WTC11 (cell line): ENCODE results near the gene KLF7.

Experiments
- AFF4 ChIP-seq: sonication (generic); formaldehyde crosslinking; IDR thresholded peaks from 2 replicates; pipeline ENCODE4 v1.8.1; 2023; ENCODE audit warnings: mild to moderate bottlenecking, missing genetic modification reagents, borderline replicate concordance
- ATF1 ChIP-seq: sonication (generic); formaldehyde crosslinking; IDR thresholded peaks from 2 replicates; pipeline ENCODE4 v1.8.1; 2023; ENCODE audit warnings: mild to moderate bottlenecking, moderate library complexity, missing genetic modification reagents
- CTCF ChIP-seq: fragments of 200-600 bp; IDR thresholded peaks from 2 replicates; pipeline ENCODE4 v1.8.0; 2022; ENCODE audit warnings: antibody characterized with exemption
- ETV6 ChIP-seq: sonication (generic); formaldehyde crosslinking; IDR thresholded peaks from 2 replicates; pipeline ENCODE4 v1.8.1; 2022; ENCODE audit warnings: mild to moderate bottlenecking, missing genetic modification reagents
- FOXJ3 ChIP-seq: sonication (generic); formaldehyde crosslinking; IDR thresholded peaks from 2 replicates; pipeline ENCODE4 v1.9.0; 2021; ENCODE audit warnings: missing genetic modification reagents, mild to moderate bottlenecking, borderline replicate concordance
- NFE2L1 ChIP-seq: sonication (generic); formaldehyde crosslinking; IDR thresholded peaks from 2 replicates; pipeline ENCODE4 v1.8.1; 2023; ENCODE audit warnings: missing genetic modification reagents
- NR1H2 ChIP-seq: sonication (generic); formaldehyde crosslinking; IDR thresholded peaks from 2 replicates; pipeline ENCODE4 v1.9.0; 2021; ENCODE audit warnings: mild to moderate bottlenecking, moderate library complexity, missing genetic modification reagents
- TCF7 ChIP-seq: sonication (generic); formaldehyde crosslinking; IDR thresholded peaks from 2 replicates; pipeline ENCODE4 v1.8.0; 2022; ENCODE audit warnings: mild to moderate bottlenecking, low read depth, missing genetic modification reagents, moderate library complexity
- USF2 ChIP-seq: sonication (generic); formaldehyde crosslinking; IDR thresholded peaks from 2 replicates; pipeline ENCODE4 v1.8.1; 2023; ENCODE audit warnings: mild to moderate bottlenecking, missing genetic modification reagents, moderate library complexity
- TF ChIP-seq, protein P1 (sequence below): sonication (generic); formaldehyde crosslinking; IDR thresholded peaks from 2 replicates; pipeline ENCODE4 v1.8.0; 2022; ENCODE audit warnings: missing genetic modification reagents
- TF ChIP-seq, protein P2 (sequence below): sonication (generic); formaldehyde crosslinking; IDR thresholded peaks from 2 replicates; pipeline ENCODE4 v1.8.0; 2022; ENCODE audit warnings: mild to moderate bottlenecking, missing genetic modification reagents
- TF ChIP-seq, protein P3 (sequence below): fragments of 250-450 bp; sonication (Bioruptor Pico); IDR thresholded peaks from 2 replicates; pipeline ENCODE4 v1.9.0; 2021; ENCODE audit warnings: mild to moderate bottlenecking

DNA sequence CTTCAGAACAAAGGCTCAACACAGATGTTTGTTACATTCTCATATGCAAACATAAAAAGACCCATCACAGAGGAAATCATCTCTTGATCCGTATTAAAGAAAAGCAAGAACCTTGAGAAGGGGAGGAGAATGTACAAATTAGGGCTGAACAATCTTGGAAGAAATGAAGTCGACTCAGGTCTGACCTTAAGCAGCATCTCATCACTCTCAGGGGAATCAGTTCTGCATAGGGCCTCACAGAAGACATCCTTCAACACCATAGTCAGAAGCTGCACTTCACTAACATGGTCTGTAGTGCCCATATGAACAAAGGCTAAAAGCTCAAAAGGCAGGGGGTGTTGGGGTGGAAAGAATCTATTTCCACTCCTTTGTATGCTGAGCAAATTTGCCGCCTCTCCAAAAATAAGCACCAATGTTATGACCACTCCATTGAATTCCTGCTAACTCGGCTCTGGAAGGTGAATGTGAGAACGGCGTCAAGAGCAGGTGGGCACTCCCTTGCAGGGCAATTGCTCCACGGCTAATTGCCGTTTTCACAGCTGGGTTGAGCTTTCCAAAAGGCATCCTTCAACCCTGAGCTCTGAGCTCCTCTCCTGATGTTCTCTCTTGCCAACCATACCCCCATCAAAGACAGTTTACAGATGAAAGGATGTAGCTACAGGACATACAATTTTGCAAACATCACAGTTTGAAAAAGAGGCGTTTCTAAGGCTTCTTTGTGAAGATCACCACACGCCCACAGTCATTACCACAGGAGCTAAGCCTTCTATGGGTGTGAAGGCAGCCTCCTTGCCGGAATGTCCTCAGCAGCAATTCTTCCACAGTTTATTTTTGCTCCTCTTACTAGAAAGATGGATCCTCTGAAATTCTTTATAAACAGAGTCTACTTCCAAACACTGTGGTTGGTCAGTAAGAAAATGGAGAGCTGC is 10.0 kb downstream of the KLF7 start:
- no peak for TF ChIP-seq CTCF
- TF ChIP-seq, protein P1, sequence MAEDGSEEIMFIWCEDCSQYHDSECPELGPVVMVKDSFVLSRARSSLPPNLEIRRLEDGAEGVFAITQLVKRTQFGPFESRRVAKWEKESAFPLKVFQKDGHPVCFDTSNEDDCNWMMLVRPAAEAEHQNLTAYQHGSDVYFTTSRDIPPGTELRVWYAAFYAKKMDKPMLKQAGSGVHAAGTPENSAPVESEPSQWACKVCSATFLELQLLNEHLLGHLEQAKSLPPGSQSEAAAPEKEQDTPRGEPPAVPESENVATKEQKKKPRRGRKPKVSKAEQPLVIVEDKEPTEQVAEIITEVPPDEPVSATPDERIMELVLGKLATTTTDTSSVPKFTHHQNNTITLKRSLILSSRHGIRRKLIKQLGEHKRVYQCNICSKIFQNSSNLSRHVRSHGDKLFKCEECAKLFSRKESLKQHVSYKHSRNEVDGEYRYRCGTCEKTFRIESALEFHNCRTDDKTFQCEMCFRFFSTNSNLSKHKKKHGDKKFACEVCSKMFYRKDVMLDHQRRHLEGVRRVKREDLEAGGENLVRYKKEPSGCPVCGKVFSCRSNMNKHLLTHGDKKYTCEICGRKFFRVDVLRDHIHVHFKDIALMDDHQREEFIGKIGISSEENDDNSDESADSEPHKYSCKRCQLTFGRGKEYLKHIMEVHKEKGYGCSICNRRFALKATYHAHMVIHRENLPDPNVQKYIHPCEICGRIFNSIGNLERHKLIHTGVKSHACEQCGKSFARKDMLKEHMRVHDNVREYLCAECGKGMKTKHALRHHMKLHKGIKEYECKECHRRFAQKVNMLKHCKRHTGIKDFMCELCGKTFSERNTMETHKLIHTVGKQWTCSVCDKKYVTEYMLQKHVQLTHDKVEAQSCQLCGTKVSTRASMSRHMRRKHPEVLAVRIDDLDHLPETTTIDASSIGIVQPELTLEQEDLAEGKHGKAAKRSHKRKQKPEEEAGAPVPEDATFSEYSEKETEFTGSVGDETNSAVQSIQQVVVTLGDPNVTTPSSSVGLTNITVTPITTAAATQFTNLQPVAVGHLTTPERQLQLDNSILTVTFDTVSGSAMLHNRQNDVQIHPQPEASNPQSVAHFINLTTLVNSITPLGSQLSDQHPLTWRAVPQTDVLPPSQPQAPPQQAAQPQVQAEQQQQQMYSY (CRISPR knock-in tag): no peak
- TF ChIP-seq USF2 (CRISPR knock-in tag): no peak
- no peak for TF ChIP-seq NR1H2 (CRISPR knock-in tag)
- TF ChIP-seq ETV6 (CRISPR knock-in tag): no peak
- TF ChIP-seq FOXJ3 (CRISPR knock-in tag): no peak
- no peak for TF ChIP-seq ATF1 (CRISPR knock-in tag)
- no peak for TF ChIP-seq TCF7 (CRISPR knock-in tag)
- TF ChIP-seq, protein P2, sequence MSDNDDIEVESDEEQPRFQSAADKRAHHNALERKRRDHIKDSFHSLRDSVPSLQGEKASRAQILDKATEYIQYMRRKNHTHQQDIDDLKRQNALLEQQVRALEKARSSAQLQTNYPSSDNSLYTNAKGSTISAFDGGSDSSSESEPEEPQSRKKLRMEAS: no peak
- TF ChIP-seq AFF4 (CRISPR knock-in tag): no peak
- TF ChIP-seq, protein P3, sequence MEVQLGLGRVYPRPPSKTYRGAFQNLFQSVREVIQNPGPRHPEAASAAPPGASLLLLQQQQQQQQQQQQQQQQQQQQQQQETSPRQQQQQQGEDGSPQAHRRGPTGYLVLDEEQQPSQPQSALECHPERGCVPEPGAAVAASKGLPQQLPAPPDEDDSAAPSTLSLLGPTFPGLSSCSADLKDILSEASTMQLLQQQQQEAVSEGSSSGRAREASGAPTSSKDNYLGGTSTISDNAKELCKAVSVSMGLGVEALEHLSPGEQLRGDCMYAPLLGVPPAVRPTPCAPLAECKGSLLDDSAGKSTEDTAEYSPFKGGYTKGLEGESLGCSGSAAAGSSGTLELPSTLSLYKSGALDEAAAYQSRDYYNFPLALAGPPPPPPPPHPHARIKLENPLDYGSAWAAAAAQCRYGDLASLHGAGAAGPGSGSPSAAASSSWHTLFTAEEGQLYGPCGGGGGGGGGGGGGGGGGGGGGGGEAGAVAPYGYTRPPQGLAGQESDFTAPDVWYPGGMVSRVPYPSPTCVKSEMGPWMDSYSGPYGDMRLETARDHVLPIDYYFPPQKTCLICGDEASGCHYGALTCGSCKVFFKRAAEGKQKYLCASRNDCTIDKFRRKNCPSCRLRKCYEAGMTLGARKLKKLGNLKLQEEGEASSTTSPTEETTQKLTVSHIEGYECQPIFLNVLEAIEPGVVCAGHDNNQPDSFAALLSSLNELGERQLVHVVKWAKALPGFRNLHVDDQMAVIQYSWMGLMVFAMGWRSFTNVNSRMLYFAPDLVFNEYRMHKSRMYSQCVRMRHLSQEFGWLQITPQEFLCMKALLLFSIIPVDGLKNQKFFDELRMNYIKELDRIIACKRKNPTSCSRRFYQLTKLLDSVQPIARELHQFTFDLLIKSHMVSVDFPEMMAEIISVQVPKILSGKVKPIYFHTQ (CRISPR knock-in tag): no peak
- no peak for TF ChIP-seq NFE2L1 (CRISPR knock-in tag)
